IMR-90 (cell line): ENCODE measurements around the gene FUT7.
"Not testable (repeated sequence)": the region's sequence is repeated elsewhere in the genome, so short reads cannot be mapped to it uniquely, and the experiment has no call there.

Experiments used
- BHLHE40 ChIP-seq: fragments of 150-350 bp; IDR thresholded peaks from 2 replicates; pipeline ENCODE4 v1.6.1; 2016; ENCODE audit warnings: mild to moderate bottlenecking, low read depth, low read length
- CEBPB ChIP-seq: IDR thresholded peaks from 2 replicates; pipeline ENCODE4 v1.6.1; 2012; ENCODE audit warnings: low read depth, low read length, improper control_type of control experiment
- FOS ChIP-seq: fragments of 150-350 bp; IDR thresholded peaks from 2 replicates; pipeline ENCODE4 v1.6.1; 2016; ENCODE audit warnings: low read depth, low read length
- MAZ ChIP-seq: IDR thresholded peaks from 2 replicates; pipeline ENCODE4 v1.6.1; 2012; ENCODE audit warnings: low read depth, mild to moderate bottlenecking, low read length, improper control_type of control experiment, moderate library complexity, borderline replicate concordance
- MXI1 ChIP-seq: IDR thresholded peaks from 2 replicates; pipeline ENCODE4 v1.6.1; 2012; ENCODE audit warnings: low read depth, mild to moderate bottlenecking, low read length, moderate library complexity, borderline replicate concordance
- POLR2A ChIP-seq: IDR thresholded peaks from 2 replicates; pipeline ENCODE4 v1.6.1; 2012; ENCODE audit warnings: mild to moderate bottlenecking, low read depth, low read length
- RFX5 ChIP-seq: IDR thresholded peaks from 2 replicates; pipeline ENCODE4 v1.8.0; 2012; ENCODE audit warnings: low read depth, mild to moderate bottlenecking, low read length, moderate library complexity
- USF2 ChIP-seq: fragments of 150-350 bp; IDR thresholded peaks from 2 replicates; pipeline ENCODE4 v1.6.1; 2017; ENCODE audit warnings: mild to moderate bottlenecking, antibody characterized with exemption, low read length, low read depth
- TF ChIP-seq, protein P1 (sequence below): conservative IDR thresholded peaks from 2 replicates; pipeline ENCODE4 v1.5.1; 2012; ENCODE audit warnings: mild to moderate bottlenecking, low read depth, low read length, improper control_type of control experiment

GRCh38 chr9:137033481-137033880, 1.6 kb upstream of the FUT7 start:
- TF ChIP-seq, protein P1, sequence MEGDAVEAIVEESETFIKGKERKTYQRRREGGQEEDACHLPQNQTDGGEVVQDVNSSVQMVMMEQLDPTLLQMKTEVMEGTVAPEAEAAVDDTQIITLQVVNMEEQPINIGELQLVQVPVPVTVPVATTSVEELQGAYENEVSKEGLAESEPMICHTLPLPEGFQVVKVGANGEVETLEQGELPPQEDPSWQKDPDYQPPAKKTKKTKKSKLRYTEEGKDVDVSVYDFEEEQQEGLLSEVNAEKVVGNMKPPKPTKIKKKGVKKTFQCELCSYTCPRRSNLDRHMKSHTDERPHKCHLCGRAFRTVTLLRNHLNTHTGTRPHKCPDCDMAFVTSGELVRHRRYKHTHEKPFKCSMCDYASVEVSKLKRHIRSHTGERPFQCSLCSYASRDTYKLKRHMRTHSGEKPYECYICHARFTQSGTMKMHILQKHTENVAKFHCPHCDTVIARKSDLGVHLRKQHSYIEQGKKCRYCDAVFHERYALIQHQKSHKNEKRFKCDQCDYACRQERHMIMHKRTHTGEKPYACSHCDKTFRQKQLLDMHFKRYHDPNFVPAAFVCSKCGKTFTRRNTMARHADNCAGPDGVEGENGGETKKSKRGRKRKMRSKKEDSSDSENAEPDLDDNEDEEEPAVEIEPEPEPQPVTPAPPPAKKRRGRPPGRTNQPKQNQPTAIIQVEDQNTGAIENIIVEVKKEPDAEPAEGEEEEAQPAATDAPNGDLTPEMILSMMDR = not testable (repeated sequence)
- TF ChIP-seq RFX5, MXI1, BHLHE40, MAZ, USF2, CEBPB, POLR2A, FOS: not testable (repeated sequence)
